K562 (cell line): ENCODE measurements around the gene YIPF5. TPM values are rescaled to one million over a fixed set of nuclear protein-coding genes. Genes with fewer than 3 reads are reported as not detected.

Source experiments
- ATAC-seq: fragments of 200-7000 bp; cut with Tn5 transposase; 3 replicates; pipeline ENCODE4 v1.9.1; 2020; ENCODE audit warnings: moderate library complexity
- BruUV-seq: library from RNA; stranded (reverse); fragments of 400-500 nt; replicated peaks from 2 replicates; lab custom pipeline; 2021; lab: Mats Ljungman, UMichigan
- CTCF ChIA-PET: fragments of 300-600 bp; formaldehyde crosslinking; extraction: SDS; loops from one replicate; lab custom pipeline; 2021; ENCODE audit warnings: low intra/inter-chr PET ratio; lab: Yijun Ruan, JAX
- POLR2A ChIA-PET: fragments of 300-600, 350-650 bp; sonication (Branson Sonifier 250); formaldehyde crosslinking; extraction: SDS; loops from one replicate; lab custom pipeline; 2021; ENCODE audit warnings: antibody characterized with exemption, inconsistent platforms; lab: Yijun Ruan, JAX
- DNase-seq, 4 experiments: peaks; one replicate each; pipeline versions ENCODE4 v3.0.0 to v3.0.0-alpha.2; 2011 to 2018; ENCODE audit warnings: low spot score in 3 of 4, mixed read lengths in 3 of 4; ENCODE audit errors: extremely low read depth in 1 of 4
- FAIRE-seq: peaks from 2 replicates; lab custom pipeline; 2011; peaks lifted over from hg19 to GRCh38; lab: Jason Lieb, UNC
- H2AFZ ChIP-seq: 2 replicates; pipeline ENCODE4 v1.6.0; 2011; ENCODE audit warnings: low read depth, low read length, control low read depth, inconsistent platforms
- H3K27ac ChIP-seq: fragments of 200-600 bp; 3 replicates; pipeline ENCODE4 v1.8.0; 2011; ENCODE audit warnings: low read depth, mild to moderate bottlenecking, control low read depth, inconsistent platforms, low read length, moderate library complexity, mixed read lengths; ENCODE audit errors: extremely low read depth
- H3K27me3 ChIP-seq, 2 experiments: fragments of 300-600 bp in 1 of 2; 2 replicates in 1 of 2; 3 replicates in 1 of 2; pipeline versions ENCODE4 v1.6.0 to v1.8.0; 2011; ENCODE audit warnings: inconsistent platforms in 2 of 2, low read length in 2 of 2, mild to moderate bottlenecking in 1 of 2, mixed read lengths in 1 of 2, moderate library complexity in 1 of 2; ENCODE audit not compliant: control insufficient read depth in 2 of 2, insufficient read depth in 2 of 2
- H3K36me3 ChIP-seq: fragments of 300-600 bp; 3 replicates; pipeline ENCODE4 v1.8.0; 2011; ENCODE audit warnings: mild to moderate bottlenecking, low read length, inconsistent platforms; ENCODE audit not compliant: control insufficient read depth, insufficient read depth
- H3K4me1 ChIP-seq, 2 experiments: fragments of 200-600 bp in 1 of 2; replicated peaks in 1 of 2; 2 replicates in 1 of 2; 3 replicates in 1 of 2; pipeline versions ENCODE4 v1.5.1 to v1.8.0; 2011; ENCODE audit warnings: inconsistent platforms in 2 of 2, low read length in 2 of 2, mild to moderate bottlenecking in 1 of 2, mixed read lengths in 1 of 2, moderate library complexity in 1 of 2; ENCODE audit not compliant: control insufficient read depth in 2 of 2, insufficient read depth in 2 of 2
- H3K4me2 ChIP-seq: 2 replicates; pipeline ENCODE4 v1.6.1; 2011; ENCODE audit warnings: low read length, control low read depth, inconsistent platforms, mixed read lengths; ENCODE audit not compliant: insufficient read depth
- H3K4me3 ChIP-seq: fragments of 200-600 bp; sonication (generic), shearing (Covaris generic); 2 replicates; pipeline ENCODE4 v1.5.1; 2016; ENCODE audit warnings: control low read depth, inconsistent platforms
- H3K79me2 ChIP-seq: fragments of 200-600 bp; 3 replicates; pipeline ENCODE4 v1.8.0; 2011; ENCODE audit warnings: low read length, inconsistent platforms; ENCODE audit not compliant: control insufficient read depth, insufficient read depth
- H3K9ac ChIP-seq, 2 experiments: 2 replicates each; pipeline versions ENCODE4 v1.6.0 to v1.6.1; 2011; ENCODE audit warnings: low read depth in 2 of 2, low read length in 2 of 2, control low read depth in 1 of 2, inconsistent platforms in 1 of 2, mild to moderate bottlenecking in 1 of 2, mixed read lengths in 1 of 2; ENCODE audit not compliant: insufficient read depth in 1 of 2
- H3K9me1 ChIP-seq: one replicate; pipeline ENCODE4 v1.6.0; 2011; ENCODE audit warnings: inconsistent platforms, mild to moderate bottlenecking, low read length, moderate library complexity; ENCODE audit not compliant: control insufficient read depth, insufficient read depth
- H3K9me3 ChIP-seq: replicated peaks from 2 replicates; pipeline ENCODE4 v1.5.1; 2011; ENCODE audit warnings: low read depth, low read length, inconsistent platforms; ENCODE audit not compliant: control insufficient read depth, insufficient read depth
- H4K20me1 ChIP-seq: replicated peaks from 2 replicates; pipeline ENCODE4 v1.6.1; 2011; ENCODE audit warnings: low read length, inconsistent platforms, mixed read lengths; ENCODE audit not compliant: control insufficient read depth, insufficient read depth
- ARID3A ChIP-seq: IDR thresholded peaks from 2 replicates; pipeline ENCODE4 v1.6.1; 2012; ENCODE audit warnings: low read depth, low read length, improper control_type of control experiment, borderline replicate concordance
- CUX1 ChIP-seq: fragments of 200-800 bp; sonication (Bioruptor generic); IDR thresholded peaks from 2 replicates; pipeline ENCODE4 v1.6.1; 2016; ENCODE audit warnings: missing genetic modification characterization, missing compliant biosample characterization
- ESRRB ChIP-seq: fragments of 250-450 bp; sonication (Bioruptor Pico); IDR thresholded peaks from 2 replicates; pipeline ENCODE4 v1.5.0; 2020; ENCODE audit warnings: mild to moderate bottlenecking, moderate library complexity, borderline replicate concordance
- HOMEZ ChIP-seq: fragments of 250-450 bp; sonication (Bioruptor Pico); IDR thresholded peaks from 2 replicates; pipeline ENCODE4 v1.4.0; 2020; ENCODE audit warnings: mild to moderate bottlenecking, moderate library complexity
- PBX2 ChIP-seq, 2 experiments: IDR thresholded peaks in 1 of 2; conservative IDR thresholded peaks in 1 of 2; 2 replicates each; pipeline ENCODE4 v1.6.1; 2016; ENCODE audit warnings: low read depth in 2 of 2, mild to moderate bottlenecking in 1 of 2, missing compliant biosample characterization in 1 of 2, missing genetic modification characterization in 1 of 2, moderate library complexity in 1 of 2
- ZNF354B ChIP-seq: fragments of 250-450 bp; sonication (Bioruptor Pico); IDR thresholded peaks from 2 replicates; pipeline ENCODE4 v1.4.0; 2020
- ZNF589 ChIP-seq: fragments of 200-800 bp; sonication (Bioruptor generic); IDR thresholded peaks from 2 replicates; pipeline ENCODE4 v1.6.1; 2016; ENCODE audit warnings: low read depth, missing genetic modification characterization, missing compliant biosample characterization
- ZNF76 ChIP-seq: fragments of 250-450 bp; sonication (Bioruptor Pico); IDR thresholded peaks from 2 replicates; pipeline ENCODE4 v1.4.0; 2020; ENCODE audit warnings: mild to moderate bottlenecking, moderate library complexity, borderline replicate concordance
- whole genome bisulfite sequencing: fragments of 100-300 bp; shearing (Covaris generic); methylation state at CpG from one replicate; pipeline ENCODE4 v1.1.6; 2016; ENCODE audit warnings: low coverage, mixed read lengths; ENCODE audit not compliant: insufficient coverage; ENCODE audit errors: missing lambda C conversion rate; 5-methylcytosine and 5-hydroxymethylcytosine counted together
- in situ Hi-C: fragments of 300-500 bp; cut with MboI; formaldehyde crosslinking; loops from 4 replicates; pipeline ENCODE4 v1.15.0; 2018; ENCODE audit warnings: inconsistent platforms, mixed read lengths
- intact Hi-C: fragments of 100-400 bp; cut with micrococcal nuclease; formaldehyde crosslinking; loops from 2 replicates; pipeline ENCODE4 v1.14.2; 2022
- polyA plus RNA-seq, 8 experiments: library from polyadenylated mRNA; depleted of rRNA in 4 of 8; stranded (reverse) in 5 of 8; unstranded in 3 of 8; fragments of >200 nt; fragmentation: Nextera tagmentation in 2 of 8; fragmentation: Illumina TruSeq in 1 of 8; extraction: Ambion mirVana in 2 of 8; extraction: Trizol in 1 of 8; gene quantifications; 2 replicates each; pipeline versions ENCODE4 v1.2.1 to v1.2.3, GENCODE V29; 2011 to 2014; ENCODE audit warnings: inconsistent platforms in 1 of 8, missing spikeins in 1 of 8
- total RNA-seq, 7 experiments: library from RNA; depleted of rRNA in 6 of 7; stranded (reverse); fragments of >200 nt in 6 of 7; fragmentation: Illumina TruSeq in 2 of 7; extraction: Trizol in 2 of 7; gene quantifications; 2 replicates each; pipeline versions ENCODE4 v1.2.1 to v1.2.3, GENCODE V29; 2011 to 2021; ENCODE audit warnings: low replicate concordance in 1 of 7

YIPF5 gene
- total and polyA plus RNA-seq, 9 of the 15 experiments (the other 6 are each of a cell fraction or from before 2014, with no cell fraction given): 12.1 to 52.9 (median 33.7) TPM

GRCh38 chr5:144151026-144151425, 19.4 kb downstream of the YIPF5 start:
- no peak overlapping the region for H3K27ac ChIP-seq
- no peaks in the 10 kb centered on the region for H3K79me2 ChIP-seq
- in situ Hi-C loops (no loop called here), intact Hi-C loops (no loop called here)
- H4K20me1 ChIP-seq: no peaks in the 10 kb centered on the region
- no peak overlapping the region for H2AFZ ChIP-seq
- H3K9me1 ChIP-seq: no peaks in the 10 kb centered on the region
- BruUV-seq: no TSS peak
- ChIA-PET POLR2A (no interaction called here), CTCF (no interaction called here)
- 5% methylated on average over 3 of the region's 3 CpGs for WGBS
- no peak for DNase-seq
- no peaks in the 10 kb centered on the region for H3K4me1 ChIP-seq
- H3K4me3 ChIP-seq: no peak overlapping the region
- H3K36me3 ChIP-seq: no peaks in the 10 kb centered on the region
- ATAC-seq: no peak
- FAIRE-seq: no peak
- H3K9me3 ChIP-seq: no peaks in the 10 kb centered on the region
- no peaks in the 10 kb centered on the region for H3K27me3 ChIP-seq
- no peak overlapping the region for H3K9ac ChIP-seq
- no peak overlapping the region for H3K4me2 ChIP-seq
- TF ChIP-seq ZNF589 (CRISPR knock-in tag): no peak
- no peak for TF ChIP-seq ZNF354B (CRISPR knock-in tag)
- no peak for TF ChIP-seq PBX2 (CRISPR knock-in tag; IDR thresholded peaks at IDR 0.05; ENCODE audit: low read depth)
- no peak for TF ChIP-seq PBX2 (tag; conservative IDR thresholded peaks at IDR 0.05; ENCODE audit: low read depth)
- TF ChIP-seq HOMEZ (CRISPR knock-in tag): no peak
- TF ChIP-seq ESRRB (CRISPR knock-in tag): no peak
- TF ChIP-seq ARID3A: no peak
- no peak for TF ChIP-seq CUX1 (CRISPR knock-in tag)
- TF ChIP-seq ZNF76 (CRISPR knock-in tag): no peak
